HUDEP-2 (cell line): ENCODE data around the gene ADAMTSL4.

Experiments
- DNase-seq, 76 experiments: peaks; one replicate each; lab custom pipeline; 2025; ENCODE audit not compliant: unreplicated experiment in 76 of 76; lab: John Stamatoyannopoulos, UW

Gene ADAMTSL4

GRCh38 chr1:150532860-150533259, 16.3 kb upstream of the ADAMTSL4 start:
- DNase-seq = no peak

- no peak for DNase-seq
These were observed 15.2 kb upstream of the ADAMTSL4 start for GRCh38 chr1:150534002-150534401.

- no peak for DNase-seq
These were observed 13.5 kb upstream of the ADAMTSL4 start for GRCh38 chr1:150535511-150536287.

GRCh38 chr1:150536836-150537731, 12.1 kb upstream of the ADAMTSL4 start:
- DNase-seq = no peak

DNA sequence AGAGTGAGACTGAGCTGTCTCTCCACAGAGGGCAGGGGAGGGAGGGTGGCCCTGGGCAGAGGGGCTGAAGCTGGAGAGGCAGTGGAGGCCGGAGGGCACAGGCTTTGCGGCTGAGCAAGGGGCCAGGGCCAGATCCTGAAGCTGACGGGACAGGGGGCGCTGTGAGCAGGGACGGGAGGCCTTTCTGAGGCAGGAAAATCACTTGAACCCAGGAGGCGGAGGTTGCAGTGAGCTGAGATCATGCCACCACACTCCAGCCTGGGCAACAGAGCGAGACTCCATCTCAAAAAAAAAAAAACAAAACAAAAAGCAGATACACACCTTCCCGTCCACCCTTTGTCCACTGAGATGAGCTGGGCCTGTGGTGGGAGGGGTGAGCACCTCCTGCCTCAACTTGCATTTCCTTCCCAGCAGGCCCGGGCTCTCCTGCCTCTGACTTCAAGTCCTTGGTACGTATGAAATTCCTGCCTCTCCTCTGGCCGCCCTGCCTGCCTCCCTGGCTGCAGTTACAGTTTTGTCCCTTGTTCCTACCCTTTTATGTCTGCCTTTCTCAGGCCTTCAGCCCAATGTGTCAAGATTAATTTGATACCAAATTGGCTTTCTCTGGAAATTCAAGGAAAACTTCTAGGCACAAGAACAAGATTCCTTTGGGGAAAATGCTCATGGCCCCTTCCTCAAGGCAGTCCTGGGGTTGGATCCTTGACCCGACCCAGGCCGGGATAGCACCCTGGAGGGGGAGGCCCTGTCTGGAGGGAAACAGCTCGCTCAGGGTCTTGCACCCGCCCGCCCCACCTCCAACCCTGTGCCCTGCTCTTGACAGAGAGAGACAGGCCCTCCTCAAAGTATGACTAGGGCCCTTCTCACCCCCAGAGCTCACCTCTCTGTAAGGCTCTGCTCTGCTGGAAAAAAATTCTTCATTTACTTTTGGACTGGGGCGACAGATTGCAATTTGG, 11.2 kb upstream of the ADAMTSL4 start:
- no peak for DNase-seq

GRCh38 chr1:150543500-150544143, 5.6 kb upstream of the ADAMTSL4 start:
- DNase-seq = no peak

DNA sequence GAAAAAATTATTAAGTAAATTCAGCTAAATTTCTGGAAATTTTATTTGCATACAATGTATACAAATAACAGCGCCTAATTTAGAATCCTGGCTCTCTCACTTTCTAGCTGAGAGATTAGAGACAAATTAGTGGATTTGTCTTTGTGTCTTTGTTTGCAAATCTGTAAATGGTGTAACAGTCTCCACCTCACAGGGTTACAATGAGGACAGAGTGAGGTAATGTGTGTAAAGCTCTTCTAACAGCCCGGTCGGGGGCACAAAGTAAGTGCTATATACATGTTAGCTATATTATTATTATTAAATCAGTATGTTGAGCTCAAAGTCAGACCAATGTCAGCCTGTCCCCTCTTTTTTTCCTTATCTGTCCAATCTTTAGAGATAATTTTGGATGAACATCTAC, 5.0 kb upstream of the ADAMTSL4 start:
- DNase-seq = no peak

- DNase-seq = peak in 34 of 76 experiments; percentile 4 to 66 (median 26)
These were observed 3.6 kb upstream of the ADAMTSL4 start for GRCh38 chr1:150545486-150546032.

DNA sequence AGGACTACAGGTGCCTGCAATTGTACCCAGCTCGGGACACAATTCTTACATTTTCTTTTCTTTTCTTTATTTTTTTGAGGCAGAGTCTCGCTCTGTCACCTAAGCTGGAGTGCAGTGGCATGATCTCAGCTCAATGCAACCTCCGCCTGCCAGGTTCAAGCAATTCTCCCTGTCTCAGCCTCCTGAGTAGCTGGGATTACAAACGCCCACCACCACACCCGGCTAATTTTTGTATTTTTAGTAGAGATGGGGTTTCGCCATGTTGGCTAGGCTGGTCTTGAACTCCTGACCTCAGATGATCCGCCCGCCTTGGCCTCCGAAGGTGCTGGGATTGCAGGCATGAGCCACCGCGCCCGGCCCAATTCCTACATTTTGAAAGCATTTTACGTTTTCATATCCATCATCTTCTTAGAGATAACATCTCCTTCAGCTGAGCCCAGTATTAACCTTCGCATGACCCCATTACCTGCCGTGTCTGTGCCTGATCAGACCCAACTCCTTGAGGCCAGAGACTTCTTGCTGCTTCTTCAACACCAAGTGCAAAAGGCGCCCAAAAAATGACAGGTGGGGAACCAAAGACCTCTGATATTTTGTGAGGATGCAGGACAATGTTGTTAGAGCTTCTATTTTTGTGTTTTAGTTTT, 2.8 kb upstream of the ADAMTSL4 start:
- DNase-seq = no peak

DNA sequence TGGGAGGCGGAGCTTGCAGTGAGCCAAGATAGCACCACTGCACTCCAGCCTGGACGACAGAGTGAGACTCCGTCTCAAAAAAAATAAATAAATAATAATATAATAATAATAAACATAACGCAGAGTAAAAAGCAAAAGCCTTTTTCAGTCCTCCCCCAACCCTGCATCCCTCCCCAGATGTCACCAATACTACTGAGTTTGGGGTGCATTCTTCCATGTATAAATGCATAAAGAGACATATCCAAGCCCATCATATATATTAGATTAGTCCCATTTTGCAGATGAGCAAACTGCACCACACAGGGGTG, 930 bp upstream of the ADAMTSL4 start:
- DNase-seq = no peak

DNA sequence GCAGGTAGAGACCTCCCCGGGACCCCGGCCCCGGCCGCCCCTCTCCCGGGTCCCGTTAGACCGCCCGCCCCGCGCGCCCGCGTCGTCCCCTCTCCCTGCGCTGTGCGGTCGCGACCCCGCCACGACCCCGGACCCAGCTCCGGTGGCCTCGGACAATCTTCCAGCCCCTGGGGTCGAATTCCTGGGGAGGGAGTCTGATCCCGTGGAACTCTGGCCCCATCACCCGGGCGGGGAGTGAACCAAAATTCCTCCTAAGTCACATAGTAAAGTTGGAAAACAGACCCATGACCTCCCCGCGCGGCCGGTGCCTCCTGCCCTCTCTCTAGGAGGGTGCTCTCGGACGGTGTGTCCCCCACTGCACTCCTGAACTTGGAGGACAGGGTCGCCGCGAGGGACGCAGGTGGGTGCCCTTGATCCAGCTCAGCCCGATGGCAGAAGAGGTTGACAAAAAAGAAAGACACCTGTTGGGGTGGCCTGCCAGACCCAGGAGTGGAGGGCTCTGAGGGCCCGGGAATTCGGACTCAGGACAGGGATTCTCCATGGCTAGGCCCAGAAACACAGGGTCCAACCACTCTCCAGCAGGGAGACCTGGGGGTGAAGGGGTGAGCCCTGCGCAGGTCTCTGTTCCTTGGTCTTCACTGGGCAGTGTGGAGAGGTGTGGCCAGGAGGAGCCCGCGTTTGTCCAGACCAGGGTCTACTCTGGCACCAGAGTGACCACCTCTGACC, 451 bp downstream of the ADAMTSL4 start:
- no peak for DNase-seq

GRCh38 chr1:150550222-150551050, 1.2 kb downstream of the ADAMTSL4 start:
- no peak for DNase-seq

GRCh38 chr1:150551051-150551783, 2.0 kb downstream of the ADAMTSL4 start:
- no peak for DNase-seq

DNA sequence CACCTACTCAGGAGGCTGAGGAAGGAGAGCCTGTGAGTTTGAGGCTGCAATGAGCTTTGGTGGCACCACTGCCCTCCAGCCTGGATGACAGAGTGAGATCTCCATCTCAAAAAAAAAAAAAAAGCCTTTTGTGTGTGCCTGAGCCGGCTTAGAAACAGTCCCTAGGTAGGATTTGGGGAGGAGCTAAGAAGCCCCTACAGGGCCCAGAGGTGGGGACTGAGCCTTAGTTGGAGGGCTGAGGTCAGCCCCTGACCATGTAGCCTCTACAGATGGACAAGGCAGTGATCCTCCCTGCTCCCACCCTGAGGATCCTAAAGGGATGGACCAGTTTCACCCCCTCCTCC, 2.5 kb downstream of the ADAMTSL4 start:
- no peak for DNase-seq

GRCh38 chr1:150552128-150552910, 3.1 kb downstream of the ADAMTSL4 start:
- DNase-seq = peak in 42 of 76 experiments; percentile 4 to 67 (median 39)

GRCh38 chr1:150552911-150553289, 3.7 kb downstream of the ADAMTSL4 start:
- DNase-seq = no peak
